ENCODE data around the gene MYO9B.

MYO9B gene

GRCh38 chr19:17113127-17113785 is 37.7 kb downstream of the MYO9B start:
- TF ChIP-seq EZH2phosphoT487 (IDR thresholded peaks at IDR 0.05; ENCODE audit: borderline replicate concordance, low read length), result no peak
- no peak for TF ChIP-seq CTCF (IDR thresholded peaks at IDR 0.05; ENCODE audit: low read depth, low read length, poor library complexity, severe bottlenecking)
- Histone ChIP-seq H3K4me3 (ENCODE audit: low read length) (no peak overlapping the region), H3K9me2 (replicated peaks; ENCODE audit: control insufficient read depth, low read length) (no peaks in the 10 kb centered on the region), H3K27ac (ENCODE audit: low read depth, low read length) (no peak overlapping the region), H3K9me3 (ENCODE audit: control insufficient read depth, insufficient read depth, low read length) (no peaks in the 10 kb centered on the region), H3K79me2 (ENCODE audit: control insufficient read depth, low read length) (peaks cover 84% of the 10 kb centered on the region), H4K20me1 (ENCODE audit: control insufficient read depth, insufficient read depth, low read depth, low read length) (no peaks in the 10 kb centered on the region; the same call in 1 of the 2 replicates), H3K4me2 (ENCODE audit: low read length) (no peak overlapping the region), H3F3A (ENCODE audit: control insufficient read depth, insufficient read depth) (no peaks in the 10 kb centered on the region), H3K27me3 (ENCODE audit: control insufficient read depth, low read length) (no peaks in the 10 kb centered on the region), H3K4me1 (ENCODE audit: control insufficient read depth, low read length) (peaks cover 40% of the 10 kb centered on the region), H3K36me3 (ENCODE audit: control insufficient read depth, low read length) (peaks cover 41% of the 10 kb centered on the region)

GRCh38 chr19:17114414-17114831 is 38.8 kb downstream of the MYO9B start:
- Histone ChIP-seq H3K79me2 (ENCODE audit: control insufficient read depth, low read length) (peaks cover 83% of the 10 kb centered on the region), H4K20me1 (ENCODE audit: control insufficient read depth, insufficient read depth, low read depth, low read length) (no peaks in the 10 kb centered on the region; the same call in 1 of the 2 replicates), H3K4me2 (ENCODE audit: low read length) (no peak overlapping the region)

GRCh38 chr19:17116996-17117702 is 41.6 kb downstream of the MYO9B start:
- H4K20me1 ChIP-seq (ENCODE audit: control insufficient read depth, insufficient read depth, low read depth, low read length), result no peaks in the 10 kb centered on the region
- no peak overlapping the region for H3K27ac ChIP-seq (ENCODE audit: low read depth, low read length)
- peaks cover 74% of the 10 kb centered on the region for H3K79me2 ChIP-seq (ENCODE audit: control insufficient read depth, low read length)

More at GRCh38 chr19:17114414-17114831, 38.8 kb downstream of the MYO9B start:
- no peak for TF ChIP-seq CTCF (IDR thresholded peaks at IDR 0.05; ENCODE audit: low read depth, low read length, poor library complexity, severe bottlenecking)
- TF ChIP-seq EZH2phosphoT487 (IDR thresholded peaks at IDR 0.05; ENCODE audit: borderline replicate concordance, low read length), result no peak
- no peaks in the 10 kb centered on the region for H3K9me3 ChIP-seq (ENCODE audit: control insufficient read depth, insufficient read depth, low read length)
- peaks cover 44% of the 10 kb centered on the region for H3K36me3 ChIP-seq (ENCODE audit: control insufficient read depth, low read length)
- H3K27ac ChIP-seq (ENCODE audit: low read depth, low read length), result no peak overlapping the region
- no peaks in the 10 kb centered on the region for H3K9me2 ChIP-seq (replicated peaks; ENCODE audit: control insufficient read depth, low read length)
- H3K4me1 ChIP-seq (ENCODE audit: control insufficient read depth, low read length), result peaks cover 30% of the 10 kb centered on the region
- H3K27me3 ChIP-seq (ENCODE audit: control insufficient read depth, low read length), result no peaks in the 10 kb centered on the region
- H3F3A ChIP-seq (ENCODE audit: control insufficient read depth, insufficient read depth), result no peaks in the 10 kb centered on the region
- no peak overlapping the region for H3K4me3 ChIP-seq (ENCODE audit: low read length)

GRCh38 chr19:17118957-17119356 is 43.4 kb downstream of the MYO9B start:
- Histone ChIP-seq H3K9me2 (replicated peaks; ENCODE audit: control insufficient read depth, low read length) (no peaks in the 10 kb centered on the region), H3K4me2 (ENCODE audit: low read length) (no peak overlapping the region), H3K4me1 (ENCODE audit: control insufficient read depth, low read length) (peaks cover 36% of the 10 kb centered on the region), H3K27me3 (ENCODE audit: control insufficient read depth, low read length) (no peaks in the 10 kb centered on the region), H4K20me1 (ENCODE audit: control insufficient read depth, insufficient read depth, low read depth, low read length) (no peaks in the 10 kb centered on the region), H3K9me3 (ENCODE audit: control insufficient read depth, insufficient read depth, low read length) (no peaks in the 10 kb centered on the region), H3K27ac (ENCODE audit: low read depth, low read length) (no peak overlapping the region), H3K36me3 (ENCODE audit: control insufficient read depth, low read length) (peaks cover 33% of the 10 kb centered on the region), H3F3A (ENCODE audit: control insufficient read depth, insufficient read depth) (peaks cover 8% of the 10 kb centered on the region; the same call in 1 of the 2 replicates), H3K4me3 (ENCODE audit: low read length) (no peak overlapping the region), H3K79me2 (ENCODE audit: control insufficient read depth, low read length) (peaks cover 67% of the 10 kb centered on the region)
- no peak for TF ChIP-seq EZH2phosphoT487 (IDR thresholded peaks at IDR 0.05; ENCODE audit: borderline replicate concordance, low read length)
- no peak for TF ChIP-seq CTCF (IDR thresholded peaks at IDR 0.05; ENCODE audit: low read depth, low read length, poor library complexity, severe bottlenecking)

More at GRCh38 chr19:17116996-17117702, 41.6 kb downstream of the MYO9B start:
- Histone ChIP-seq H3K4me3 (ENCODE audit: low read length) (no peak overlapping the region), H3K4me2 (ENCODE audit: low read length) (no peak overlapping the region), H3K9me2 (replicated peaks; ENCODE audit: control insufficient read depth, low read length) (no peaks in the 10 kb centered on the region), H3K27me3 (ENCODE audit: control insufficient read depth, low read length) (no peaks in the 10 kb centered on the region), H3K9me3 (ENCODE audit: control insufficient read depth, insufficient read depth, low read length) (no peaks in the 10 kb centered on the region), H3K36me3 (ENCODE audit: control insufficient read depth, low read length) (peaks cover 27% of the 10 kb centered on the region), H3F3A (ENCODE audit: control insufficient read depth, insufficient read depth) (no peaks in the 10 kb centered on the region), H3K4me1 (ENCODE audit: control insufficient read depth, low read length) (peaks cover 27% of the 10 kb centered on the region)
- no peak for TF ChIP-seq EZH2phosphoT487 (IDR thresholded peaks at IDR 0.05; ENCODE audit: borderline replicate concordance, low read length)
